HCT116 (cell line): Measurements from ENCODE around the gene ZFYVE1. TPM values are rescaled to one million over a fixed set of nuclear protein-coding genes. Genes with fewer than 3 reads are reported as not detected.
A peak's percentile ranks its signal among the peaks of the same experiment; 100 is the strongest.

ENCODE experiments used
- ATAC-seq: fragments of 200-7000 bp; cut with Tn5 transposase; 2 replicates; pipeline ENCODE4 v1.9.1; 2020; ENCODE audit warnings: mild to moderate bottlenecking, moderate library complexity
- BruUV-seq: library from RNA; stranded (reverse); fragments of 400-500 nt; replicated peaks from 2 replicates; lab custom pipeline; 2021; lab: Mats Ljungman, UMichigan
- CTCF ChIA-PET: fragments of 300-600 bp; sonication (Branson Sonifier 250); formaldehyde crosslinking; loops from one replicate; lab custom pipeline; 2021; ENCODE audit warnings: antibody characterized with exemption; lab: Charles Lee
- POLR2A ChIA-PET: fragments of 300-600, 350-600 bp; sonication (Branson Sonifier 250); formaldehyde crosslinking; loops from one replicate; lab custom pipeline; 2021; ENCODE audit warnings: antibody characterized with exemption; lab: Charles Lee
- RAD21 ChIA-PET, 2 experiments: fragments of 300-600 bp; sonication (Branson Sonifier 250); formaldehyde crosslinking; loops; one replicate each; lab custom pipeline; 2023; ENCODE audit warnings: low total read pairs in 2 of 2; ENCODE audit not compliant: uncharacterized antibody in 2 of 2, unreplicated experiment in 2 of 2, low non-redundant PET in 1 of 2; lab: Charles Lee
- DNase-seq: peaks from one replicate; pipeline ENCODE4 v3.0.0-alpha.2; 2010; ENCODE audit warnings: low read depth, low spot score
- H2AFZ ChIP-seq: fragments of 200-600 bp; shearing (Covaris generic), sonication (generic); 2 replicates; pipeline ENCODE4 v1.6.1; 2017; ENCODE audit warnings: low read depth, mixed run types, mixed read lengths, antibody characterized with exemption, low read length; ENCODE audit not compliant: poor library complexity, severe bottlenecking
- H3K27ac ChIP-seq: 2 replicates; pipeline ENCODE4 v1.5.1; 2012; ENCODE audit warnings: low read depth, low read length
- H3K27me3 ChIP-seq: fragments of 200-600 bp; sonication (generic); 2 replicates; pipeline ENCODE4 v1.6.1; 2016; ENCODE audit warnings: mixed run types, low read length, mixed read lengths; ENCODE audit not compliant: insufficient read depth
- H3K36me3 ChIP-seq, 2 experiments: fragments of 200-500 bp in 1 of 2; fragments of 200-600 bp in 1 of 2; sonication (Bioruptor generic) in 1 of 2; sonication (generic) in 1 of 2; 2 replicates each; pipeline versions ENCODE4 v1.5.1 to v1.6.1; 2014 to 2016; ENCODE audit warnings: low read length in 2 of 2, inconsistent platforms in 1 of 2, mixed read lengths in 1 of 2, mixed run types in 1 of 2; ENCODE audit not compliant: insufficient read depth in 2 of 2, control insufficient read depth in 1 of 2
- H3K4me1 ChIP-seq, 2 experiments: fragments of 200-600 bp in 1 of 2; sonication (generic) in 1 of 2; 2 replicates each; pipeline versions ENCODE4 v1.5.1 to v1.6.1; 2012 to 2017; ENCODE audit warnings: low read length in 2 of 2, inconsistent platforms in 1 of 2, mild to moderate bottlenecking in 1 of 2, mixed read lengths in 1 of 2, mixed run types in 1 of 2, moderate library complexity in 1 of 2; ENCODE audit not compliant: insufficient read depth in 2 of 2, control insufficient read depth in 1 of 2
- H3K4me2 ChIP-seq: fragments of 200-600 bp; sonication (generic); 2 replicates; pipeline ENCODE4 v1.6.1; 2017; ENCODE audit warnings: mixed run types, low read length, mixed read lengths
- H3K4me3 ChIP-seq, 2 experiments: fragments of 200-600 bp in 1 of 2; sonication (generic) in 1 of 2; replicated peaks in 1 of 2; 2 replicates each; pipeline ENCODE4 v1.5.1; 2011 to 2016; ENCODE audit warnings: low read length in 2 of 2, control low read depth in 1 of 2, low read depth in 1 of 2, mild to moderate bottlenecking in 1 of 2, mixed read lengths in 1 of 2, mixed run types in 1 of 2
- H3K79me2 ChIP-seq: fragments of 200-600 bp; sonication (generic); 2 replicates; pipeline ENCODE4 v1.6.1; 2017; ENCODE audit warnings: mild to moderate bottlenecking, mixed run types, low read length, moderate library complexity, mixed read lengths; ENCODE audit not compliant: insufficient read depth
- H3K9ac ChIP-seq: fragments of 200-600 bp; sonication (generic); 2 replicates; pipeline ENCODE4 v1.6.1; 2016; ENCODE audit warnings: low read length, mixed read lengths
- H3K9me2 ChIP-seq: fragments of 200-600 bp; sonication (generic), shearing (Covaris generic); 2 replicates; pipeline ENCODE4 v1.6.1; 2017; ENCODE audit warnings: mixed run types, mild to moderate bottlenecking, moderate library complexity; ENCODE audit not compliant: insufficient read depth
- H3K9me3 ChIP-seq, 2 experiments: fragments of 200-500 bp in 1 of 2; fragments of 200-600 bp in 1 of 2; sonication (Bioruptor generic) in 1 of 2; sonication (generic) in 1 of 2; 2 replicates each; pipeline ENCODE4 v1.6.1; 2014 to 2017; ENCODE audit warnings: low read length in 2 of 2, mixed read lengths in 2 of 2, inconsistent platforms in 1 of 2, low read depth in 1 of 2, mild to moderate bottlenecking in 1 of 2, mixed run types in 1 of 2, moderate library complexity in 1 of 2; ENCODE audit not compliant: control insufficient read depth in 1 of 2, insufficient read depth in 1 of 2
- H4K20me1 ChIP-seq: fragments of 200-600 bp; sonication (generic), shearing (Covaris generic); 2 replicates; pipeline ENCODE4 v1.6.1; 2017; ENCODE audit warnings: mixed run types, mild to moderate bottlenecking, moderate library complexity; ENCODE audit not compliant: insufficient read depth
- ATF3 ChIP-seq: IDR thresholded peaks from 2 replicates; pipeline ENCODE4 v1.6.1; 2012
- CEBPB ChIP-seq: IDR thresholded peaks from 2 replicates; pipeline ENCODE4 v1.6.1; 2012; ENCODE audit warnings: low read depth
- CTCF ChIP-seq, 3 experiments: fragments of 200-600 bp in 1 of 3; sonication (generic) in 1 of 3; IDR thresholded peaks in 2 of 3; conservative IDR thresholded peaks in 1 of 3; 2 replicates each; pipeline ENCODE4 v1.5.1; 2012 to 2017; ENCODE audit warnings: low read depth in 2 of 3, low read length in 2 of 3, antibody characterized with exemption in 1 of 3, borderline replicate concordance in 1 of 3, control low read depth in 1 of 3, mild to moderate bottlenecking in 1 of 3, mixed read lengths in 1 of 3, mixed run types in 1 of 3, moderate library complexity in 1 of 3; ENCODE audit not compliant: insufficient read depth in 1 of 3
- EGR1 ChIP-seq: IDR thresholded peaks from 2 replicates; pipeline ENCODE4 v1.6.1; 2012; ENCODE audit warnings: low read depth
- ELF1 ChIP-seq: IDR thresholded peaks from 2 replicates; pipeline ENCODE4 v1.6.1; 2012; ENCODE audit warnings: low read depth, borderline replicate concordance
- JUND ChIP-seq: IDR thresholded peaks from 2 replicates; pipeline ENCODE4 v1.6.1; 2012
- RAD21 ChIP-seq: IDR thresholded peaks from 2 replicates; pipeline ENCODE4 v1.6.1; 2012; ENCODE audit warnings: low read depth, mild to moderate bottlenecking
- SRF ChIP-seq: IDR thresholded peaks from 2 replicates; pipeline ENCODE4 v1.6.1; 2012; ENCODE audit warnings: low read depth
- YY1 ChIP-seq: IDR thresholded peaks from 2 replicates; pipeline ENCODE4 v1.6.1; 2011; ENCODE audit warnings: low read length, low read depth, moderate library complexity, mild to moderate bottlenecking; ENCODE audit not compliant: insufficient replicate concordance; ENCODE audit errors: extremely low read depth
- ZBTB33 ChIP-seq: IDR thresholded peaks from 2 replicates; pipeline ENCODE4 v1.6.1; 2011; ENCODE audit warnings: mild to moderate bottlenecking, low read length, moderate library complexity; ENCODE audit not compliant: insufficient replicate concordance; ENCODE audit errors: extremely low read depth
- intact Hi-C: fragments of 100-400 bp; cut with micrococcal nuclease; formaldehyde crosslinking; loops from 2 replicates; pipeline ENCODE4 v1.10.0; 2022
- total RNA-seq: library from RNA; stranded (reverse); gene quantifications from one replicate; pipeline ENCODE4 v1.2.1, GENCODE V29; 2021; ENCODE audit not compliant: unreplicated experiment

The ZFYVE1 gene
- total RNA-seq, 1 experiment from 2014 or later = 7.7 TPM

GRCh38 chr14:73026243-73026844 is 562 bp downstream of the ZFYVE1 start:
- Histone ChIP-seq H3K27ac (no peak overlapping the region; the same call in 1 of the 2 replicates), H3K4me3 (peak overlapping the region; percentile 67 to 84), H2AFZ (no peak overlapping the region), H3K4me2 (peak overlapping the region; percentile 84), H3K27me3 (no peaks in the 10 kb centered on the region)
- DNase-seq = no peak
- ChIA-PET CTCF (interaction anchor here (1.0 kb wide), 1 partner anchor 64 kb away, joined by 3 read pairs; no protein-coding TSS in a partner anchor), RAD21 (no interaction called here)
- TSS peak; percentile 64 for BruUV-seq
- ATAC-seq = no peak
- TF ChIP-seq ATF3 (no peak), ELF1 (no peak), CEBPB (no peak), RAD21 (no peak), YY1 (no peak), EGR1 (no peak), SRF (no peak), JUND (no peak)
- TF ChIP-seq, all 23 proteins: peak for 0
- Histone ChIP-seq H4K20me1 (no peaks in the 10 kb centered on the region), H3K36me3 (peaks cover 0 to 3% of the 10 kb centered on the region in 2 experiments; a peak in 1 of 4 replicates), H3K9me2 (no peaks in the 10 kb centered on the region), H3K9ac (peak overlapping the region; percentile 60), H3K4me1 (peaks cover 3 to 22% of the 10 kb centered on the region in 2 experiments; a peak in 3 of 4 replicates), H3K79me2 (no peaks in the 10 kb centered on the region), H3K9me3 (no peaks in the 10 kb centered on the region)
- intact Hi-C loops = loop anchor here (5.0 kb wide), 1 partner anchor 64 kb away; no protein-coding TSS in a partner anchor
- POLR2A ChIA-PET = interaction anchor here (0.9 to 2.3 kb wide), 7 partner anchors 10 to 64 kb away, joined by 3 to 11 read pairs (median 5); partner anchors contain the start of gene RBM25

GRCh38 chr14:73025544-73025943 is 1.4 kb downstream of the ZFYVE1 start:
- H3K4me2 ChIP-seq = peak overlapping the region; percentile 84
- RAD21 ChIA-PET = no interaction called here
- no peak overlapping the region for H3K9ac ChIP-seq
- peaks cover 0 to 3% of the 10 kb centered on the region in 2 experiments; a peak in 1 of 4 replicates for H3K36me3 ChIP-seq
- H2AFZ ChIP-seq = no peak overlapping the region
- DNase-seq (no peak), ATAC-seq (no peak)
- H3K4me3 ChIP-seq = no peak overlapping the region; a peak in 1 of 4 replicates
- H3K4me1 ChIP-seq = peaks cover 3 to 22% of the 10 kb centered on the region in 2 experiments; a peak in 3 of 4 replicates
- CTCF ChIA-PET = interaction anchor here (0.7 kb wide), 1 partner anchor 65 kb away, joined by 4 read pairs; no protein-coding TSS in a partner anchor
- intact Hi-C loops = loop anchor here (5.0 kb wide), 1 partner anchor 63 kb away; no protein-coding TSS in a partner anchor
- POLR2A ChIA-PET = interaction anchor here (0.7 to 1.8 kb wide), 2 partner anchors 11 to 27 kb away, joined by 4 to 8 read pairs; no protein-coding TSS in a partner anchor
- H3K9me2 ChIP-seq = no peaks in the 10 kb centered on the region
- no peaks in the 10 kb centered on the region for H4K20me1 ChIP-seq
- no TSS peak for BruUV-seq
- no peaks in the 10 kb centered on the region for H3K79me2 ChIP-seq
- no peaks in the 10 kb centered on the region for H3K27me3 ChIP-seq
- H3K9me3 ChIP-seq = no peaks in the 10 kb centered on the region
- no peak overlapping the region for H3K27ac ChIP-seq
- TF ChIP-seq ZBTB33 (no peak), CTCF (IDR thresholded peaks at IDR 0.05 in 2 of 3, conservative IDR thresholded peaks at IDR 0.05 in 1 of 3; ENCODE audit: borderline replicate concordance in 1 of 3, insufficient read depth in 1 of 3, low read depth in 2 of 3, low read length in 2 of 3) (0 out of 6 replicates have a peak, but pooled peaks of 1 of the 3 experiments have one; percentile 6), RAD21 (peak; percentile 28; the same call in 1 of the 2 replicates)
- TF ChIP-seq, all 23 proteins: peak for 2
